ENCODE data around the gene TAF11L14.

The TAF11L14 gene

DNA sequence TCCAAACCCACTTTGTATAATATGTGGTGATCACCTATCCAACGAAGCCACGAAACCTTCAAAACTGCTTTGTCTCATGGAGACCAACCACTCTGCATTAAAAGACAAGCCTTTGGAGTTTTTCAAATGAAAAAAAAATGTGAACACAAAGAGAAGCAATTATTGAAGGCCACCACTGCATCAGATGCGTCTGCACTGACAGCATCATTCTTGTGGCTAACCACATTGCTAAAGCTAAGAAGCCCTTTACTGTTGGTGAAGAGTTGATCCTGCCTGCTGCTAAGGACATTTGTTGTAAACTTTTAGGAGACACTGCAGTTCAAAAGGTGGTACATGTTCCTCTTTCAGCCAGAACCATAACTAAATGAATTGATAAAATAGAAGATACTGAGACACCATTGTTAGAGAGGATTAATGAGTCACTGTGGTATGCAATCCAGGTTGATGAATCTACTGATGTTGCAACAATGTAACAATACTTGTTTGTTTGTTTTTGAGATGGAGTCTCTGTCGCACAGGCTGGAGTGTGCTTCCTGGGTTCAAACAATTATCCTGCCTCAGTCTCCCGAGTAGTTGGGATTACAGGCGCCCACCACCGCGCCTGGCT, 45.4 kb downstream of the TAF11L14 start:
- DNase-seq (ENCODE audit: low read depth in 2 of 2) = no peak

DNA sequence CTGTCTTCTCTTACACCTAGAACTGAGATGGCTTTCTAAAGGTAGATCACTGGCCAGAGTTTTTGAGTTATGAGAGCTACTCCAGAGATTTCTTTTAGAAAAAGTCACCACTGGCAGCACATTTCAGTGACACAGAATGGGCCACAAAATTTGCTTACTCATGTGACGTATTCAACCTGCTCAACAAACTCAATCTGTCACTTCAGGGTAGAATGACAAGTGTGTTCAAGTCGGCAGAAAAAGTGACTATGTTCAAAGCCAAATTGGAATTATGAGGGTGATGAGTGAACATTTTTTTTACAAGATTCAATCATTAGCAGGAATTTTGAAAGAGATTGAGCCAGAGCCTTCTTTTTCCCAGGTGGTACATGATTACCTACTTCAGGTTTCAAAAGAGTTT, 46.5 kb downstream of the TAF11L14 start:
- DNase-seq (ENCODE audit: low read depth in 2 of 2) = no peak
